AG09309 (cell line): ENCODE measurements around the gene MSH3.

Experiments used
- DNase-seq: peaks from one replicate; pipeline ENCODE4 v3.0.0-alpha.2; 2010; ENCODE audit warnings: low read depth
- H3K4me3 ChIP-seq: 2 replicates; pipeline ENCODE4 v1.5.1; 2011; ENCODE audit warnings: mild to moderate bottlenecking, low read depth, low read length, moderate library complexity; ENCODE audit not compliant: control insufficient read depth
- CTCF ChIP-seq: IDR thresholded peaks from 2 replicates; pipeline ENCODE4 v1.5.1; 2011; ENCODE audit warnings: mild to moderate bottlenecking, low read depth, low read length, inconsistent platforms; ENCODE audit not compliant: insufficient read depth, control insufficient read depth; ENCODE audit errors: missing control alignments

The MSH3 gene

GRCh38 chr5:80654391-80655230, at the start of gene MSH3, which contains the start of gene DHFR:
Gene MSH3 (plus strand): TSS chr5:80654652. CDS start chr5:80654728, 76 bp downstream.
Gene DHFR (minus strand): TSS chr5:80654983. CDS start chr5:80654489, 494 bp downstream.
- peak; percentile 48 for DNase-seq

GRCh38 chr5:80607343-80607742, 47.1 kb upstream of the MSH3 start:
- no peak for TF ChIP-seq CTCF
- DNase-seq, result no peak
- no peak overlapping the region for H3K4me3 ChIP-seq

More at GRCh38 chr5:80654391-80655230, at the start of gene MSH3, which contains the start of gene DHFR:
- H3K4me3 ChIP-seq, result peak within 1 kb of the TSS; percentile 73
- TF ChIP-seq CTCF, result peak; percentile 5

- no peak overlapping the region for H3K4me3 ChIP-seq
- no peak for DNase-seq
- no peak for TF ChIP-seq CTCF
These were observed 46.6 kb upstream of the MSH3 start for GRCh38 chr5:80607832-80608231.

GRCh38 chr5:80608731-80609130, 45.7 kb upstream of the MSH3 start:
- H3K4me3 ChIP-seq, result no peak overlapping the region
- no peak for TF ChIP-seq CTCF
- no peak for DNase-seq

- no peak for DNase-seq
- H3K4me3 ChIP-seq, result no peak overlapping the region
- no peak for TF ChIP-seq CTCF
These were observed 44.8 kb upstream of the MSH3 start for GRCh38 chr5:80609692-80610091.

GRCh38 chr5:80615266-80615914, 39.1 kb upstream of the MSH3 start:
- H3K4me3 ChIP-seq, result no peak overlapping the region
- no peak for TF ChIP-seq CTCF
- DNase-seq, result no peak
